ENCODE measurements around the gene STKLD1.

GRCh38 chr9:133371261-133371711 lies 4.9 kb upstream of the STKLD1 start:
- TF ChIP-seq, protein P1, sequence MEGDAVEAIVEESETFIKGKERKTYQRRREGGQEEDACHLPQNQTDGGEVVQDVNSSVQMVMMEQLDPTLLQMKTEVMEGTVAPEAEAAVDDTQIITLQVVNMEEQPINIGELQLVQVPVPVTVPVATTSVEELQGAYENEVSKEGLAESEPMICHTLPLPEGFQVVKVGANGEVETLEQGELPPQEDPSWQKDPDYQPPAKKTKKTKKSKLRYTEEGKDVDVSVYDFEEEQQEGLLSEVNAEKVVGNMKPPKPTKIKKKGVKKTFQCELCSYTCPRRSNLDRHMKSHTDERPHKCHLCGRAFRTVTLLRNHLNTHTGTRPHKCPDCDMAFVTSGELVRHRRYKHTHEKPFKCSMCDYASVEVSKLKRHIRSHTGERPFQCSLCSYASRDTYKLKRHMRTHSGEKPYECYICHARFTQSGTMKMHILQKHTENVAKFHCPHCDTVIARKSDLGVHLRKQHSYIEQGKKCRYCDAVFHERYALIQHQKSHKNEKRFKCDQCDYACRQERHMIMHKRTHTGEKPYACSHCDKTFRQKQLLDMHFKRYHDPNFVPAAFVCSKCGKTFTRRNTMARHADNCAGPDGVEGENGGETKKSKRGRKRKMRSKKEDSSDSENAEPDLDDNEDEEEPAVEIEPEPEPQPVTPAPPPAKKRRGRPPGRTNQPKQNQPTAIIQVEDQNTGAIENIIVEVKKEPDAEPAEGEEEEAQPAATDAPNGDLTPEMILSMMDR (IDR thresholded peaks at IDR 0.05): no peak
- TF ChIP-seq POLR2A (IDR thresholded peaks at IDR 0.05): no peak

Measured in body of pancreas (tissue), 4 donors.